OCI-M1 (cell line): ENCODE measurements around the gene CNTN4.
"Not testable (repeated sequence)": the region's sequence is repeated elsewhere in the genome, so short reads cannot be mapped to it uniquely, and the experiment has no call there.

Experiments
- DNase-seq: peaks from one replicate; lab custom pipeline; 2025; lab: John Stamatoyannopoulos, UW

CNTN4 gene

GRCh38 chr3:2968475-2968874 is 869.8 kb downstream of the CNTN4 start:
- DNase-seq: no peak

DNA sequence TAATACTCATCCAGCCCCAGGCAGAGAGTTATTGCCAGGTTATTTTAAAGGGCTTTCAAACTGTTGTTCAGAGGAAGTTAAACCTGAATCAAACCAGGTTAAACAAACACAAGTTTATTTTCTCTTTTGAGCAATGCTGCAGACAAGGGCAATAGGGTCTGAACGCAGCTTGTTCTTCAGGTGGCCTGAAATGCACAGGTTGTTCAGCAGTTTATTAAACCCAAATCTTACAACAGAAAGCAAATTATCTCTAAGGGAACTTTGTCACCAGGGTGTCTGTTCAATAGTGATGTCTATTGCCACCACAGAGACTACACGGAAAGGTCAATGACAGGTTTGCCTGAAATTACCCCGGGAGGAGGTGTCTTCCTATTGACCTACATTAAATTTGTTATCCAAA is 877.5 kb downstream of the CNTN4 start:
- DNase-seq: no peak

DNA sequence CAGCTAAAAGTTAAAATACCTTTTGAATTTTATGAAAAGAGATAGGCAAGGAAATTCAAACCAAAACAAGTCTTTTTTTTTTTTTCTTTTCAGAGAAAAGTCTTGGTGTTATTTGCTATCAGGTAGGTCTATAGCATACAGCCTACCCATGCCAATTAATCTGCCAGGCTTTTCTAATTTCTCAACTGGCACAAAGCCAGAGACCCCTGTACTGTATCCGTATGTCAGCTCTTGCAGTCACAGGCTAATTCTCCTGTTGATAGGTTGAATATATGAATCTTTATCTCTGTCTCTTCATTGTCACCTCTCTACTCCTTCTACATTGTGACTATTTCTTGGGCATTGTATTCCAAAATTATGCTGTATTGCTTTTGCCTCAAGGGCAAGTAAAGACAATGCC is 878.1 kb downstream of the CNTN4 start:
- DNase-seq: no peak

GRCh38 chr3:2978977-2979732 is 880.5 kb downstream of the CNTN4 start:
- DNase-seq: no peak

DNA sequence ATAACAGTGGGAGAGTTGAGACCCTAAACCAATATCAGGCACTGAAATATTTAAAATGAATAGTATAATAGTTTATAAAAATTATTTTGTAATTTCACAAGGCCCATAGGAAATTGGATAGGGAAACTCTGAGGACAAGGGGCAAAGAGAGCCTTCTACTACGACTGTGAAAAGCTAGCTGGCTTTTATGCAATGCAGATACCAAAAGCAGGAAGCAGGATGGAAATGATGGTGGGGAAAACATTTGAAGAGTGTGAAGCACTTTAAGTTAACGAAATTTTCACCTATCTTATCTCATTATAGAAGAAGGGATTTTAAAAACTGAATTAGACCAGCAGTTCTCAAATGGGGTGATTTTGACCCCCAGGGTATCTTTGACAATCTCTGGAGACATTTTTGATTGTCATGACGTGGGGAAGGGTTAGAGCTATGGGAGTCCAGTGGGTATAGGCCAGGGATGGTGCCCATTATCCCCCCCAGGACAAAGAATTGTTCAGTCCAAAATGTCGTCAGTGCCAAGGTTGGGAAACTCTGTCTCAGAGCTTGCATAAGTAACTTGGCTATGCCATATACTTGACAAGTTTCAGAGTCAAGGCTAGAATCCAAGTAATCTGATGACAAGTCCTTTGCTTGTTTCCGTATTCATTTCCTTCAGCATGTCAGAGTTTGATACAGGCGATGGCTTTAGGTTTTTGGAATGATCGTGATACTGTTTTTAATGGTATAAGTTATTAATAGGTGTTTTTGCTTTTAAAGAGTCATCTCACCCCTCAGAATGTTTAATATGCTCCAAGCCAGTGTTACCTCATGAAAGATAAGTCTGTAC is 885.6 kb downstream of the CNTN4 start:
- DNase-seq: no peak

DNA sequence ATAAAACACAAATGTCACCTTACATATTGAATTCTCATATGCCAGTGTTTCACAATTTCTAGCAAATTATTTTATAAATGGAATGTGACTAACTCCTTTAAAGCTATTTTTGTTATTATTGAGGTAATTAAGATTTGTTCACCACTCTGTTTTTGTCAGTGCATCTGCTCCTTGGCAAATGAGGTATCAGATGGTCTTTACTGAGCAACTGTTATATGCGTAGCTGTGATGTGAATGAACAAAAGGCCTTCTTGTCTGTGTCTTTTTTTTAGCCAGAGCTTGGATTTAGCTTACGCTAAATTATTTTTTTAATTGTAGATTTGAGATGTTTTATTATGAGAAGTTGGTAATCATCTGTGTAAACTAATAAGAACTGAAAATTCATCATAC is 886.2 kb downstream of the CNTN4 start:
- DNase-seq: no peak

GRCh38 chr3:2985479-2985878 is 886.8 kb downstream of the CNTN4 start:
- DNase-seq: no peak

GRCh38 chr3:2992534-2992933 is 893.9 kb downstream of the CNTN4 start:
- DNase-seq: no peak

- not testable (repeated sequence) for DNase-seq
Observed at GRCh38 chr3:2993130-2993529, 894.5 kb downstream of the CNTN4 start.

DNA sequence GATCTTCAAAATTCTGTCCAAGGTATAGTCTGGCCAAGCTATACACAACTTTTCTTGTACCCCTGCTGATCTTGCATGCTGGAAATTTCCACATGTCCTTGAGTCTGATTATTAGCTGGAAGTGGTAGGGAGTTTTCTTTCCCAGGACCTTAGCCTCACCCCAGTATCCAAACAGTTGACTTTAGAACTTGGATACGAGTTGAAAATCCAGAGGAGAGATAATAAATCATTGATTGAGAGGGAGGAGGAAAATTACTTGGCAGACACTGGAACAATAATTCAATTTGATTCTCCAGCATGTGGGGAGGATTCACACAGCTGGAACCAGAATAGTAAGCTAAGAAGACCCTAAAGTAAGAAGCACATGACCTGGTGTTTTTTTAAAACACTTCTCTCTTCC is 895.1 kb downstream of the CNTN4 start:
- no peak for DNase-seq

DNA sequence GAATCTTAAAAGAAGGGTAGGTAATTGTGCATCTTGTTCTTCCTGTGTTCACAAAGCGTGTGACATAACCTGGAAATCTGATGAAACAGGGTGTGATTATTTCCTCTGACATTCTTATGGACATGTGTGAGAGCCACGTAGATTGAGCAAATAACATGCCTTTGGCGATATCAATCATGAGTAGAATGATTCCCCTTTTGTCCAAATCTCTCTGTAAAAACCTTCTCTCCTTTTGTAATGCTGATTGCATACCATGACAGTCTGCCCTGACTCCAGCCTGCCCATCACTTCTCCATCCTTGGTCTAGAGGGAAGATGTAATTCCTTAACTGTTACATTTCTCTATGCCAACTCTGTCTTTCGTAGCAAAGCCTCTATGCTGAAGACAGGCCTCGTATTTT is 896.5 kb downstream of the CNTN4 start:
- no peak for DNase-seq

GRCh38 chr3:3005146-3005744 is 906.6 kb downstream of the CNTN4 start:
- DNase-seq: no peak

DNA sequence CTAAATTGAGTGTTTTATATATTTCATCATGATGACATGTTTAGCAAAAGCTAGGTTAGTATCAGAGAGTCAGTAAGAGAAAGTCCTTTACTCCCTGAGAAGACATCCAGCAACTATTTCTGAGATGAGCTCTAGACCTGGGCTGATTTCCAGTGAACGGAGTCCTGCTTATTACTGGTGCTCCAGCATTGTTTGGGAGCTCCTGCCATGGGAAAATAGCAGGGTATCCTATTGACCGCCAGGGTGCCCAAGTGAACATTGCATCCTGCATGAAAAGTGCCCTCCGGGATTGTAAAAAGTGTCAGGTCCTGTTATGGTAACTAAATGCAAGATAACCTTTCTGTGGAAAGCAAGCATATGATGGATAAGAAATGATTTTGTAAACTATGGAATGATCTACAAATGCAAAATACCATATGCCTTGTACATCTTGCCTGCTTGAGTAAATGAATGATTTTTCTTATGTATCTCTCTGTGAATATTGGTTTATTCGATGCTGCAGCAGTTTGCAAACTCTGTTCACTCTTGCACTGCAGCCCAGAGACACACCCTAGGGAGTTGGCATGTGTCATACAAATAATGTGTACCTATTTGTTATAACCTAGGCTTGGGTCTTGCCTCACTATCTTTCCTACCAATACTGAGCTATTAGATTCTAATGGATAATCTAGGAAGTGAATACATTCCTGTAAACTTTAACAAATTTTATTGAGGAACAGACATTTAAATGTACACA is 914.8 kb downstream of the CNTN4 start:
- no peak for DNase-seq

- peak; percentile 74 for DNase-seq
Observed at GRCh38 chr3:3015185-3016089, 916.8 kb downstream of the CNTN4 start.

- DNase-seq: no peak
Observed at GRCh38 chr3:3016226-3016625, 917.6 kb downstream of the CNTN4 start.

GRCh38 chr3:3020209-3020608 is 921.5 kb downstream of the CNTN4 start:
- no peak for DNase-seq

GRCh38 chr3:3023111-3023745 is 924.6 kb downstream of the CNTN4 start:
- DNase-seq: peak; percentile 29

DNA sequence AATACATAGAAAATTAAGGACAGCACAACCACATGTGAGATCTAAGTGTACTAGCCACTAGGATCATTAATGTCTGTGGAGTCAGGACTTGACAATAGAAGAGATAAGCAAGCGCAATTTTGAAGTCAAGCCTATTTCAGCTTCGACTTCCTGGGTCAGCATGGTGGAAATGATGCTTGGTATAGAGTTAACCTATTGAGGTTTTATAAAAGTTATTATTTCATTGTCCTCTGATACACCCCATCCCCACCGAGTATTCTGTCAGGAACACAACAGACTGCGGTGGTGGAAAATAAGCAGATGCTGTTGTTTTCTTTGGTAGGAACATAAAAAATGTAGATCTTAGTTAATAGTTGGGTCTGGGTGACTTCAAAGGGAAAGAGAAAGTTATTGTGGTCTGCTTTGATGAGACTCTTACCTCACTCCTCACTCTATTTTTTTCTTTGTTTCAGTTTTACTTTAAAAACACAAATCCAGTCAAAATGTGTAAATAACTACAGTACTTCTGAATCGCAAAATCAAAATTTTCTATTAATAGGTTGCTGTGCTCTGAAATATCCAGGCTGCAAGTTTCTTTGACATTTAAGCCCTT is 929.4 kb downstream of the CNTN4 start:
- peak; percentile 60 for DNase-seq

GRCh38 chr3:3031326-3031725 is 932.7 kb downstream of the CNTN4 start:
- DNase-seq: no peak

DNA sequence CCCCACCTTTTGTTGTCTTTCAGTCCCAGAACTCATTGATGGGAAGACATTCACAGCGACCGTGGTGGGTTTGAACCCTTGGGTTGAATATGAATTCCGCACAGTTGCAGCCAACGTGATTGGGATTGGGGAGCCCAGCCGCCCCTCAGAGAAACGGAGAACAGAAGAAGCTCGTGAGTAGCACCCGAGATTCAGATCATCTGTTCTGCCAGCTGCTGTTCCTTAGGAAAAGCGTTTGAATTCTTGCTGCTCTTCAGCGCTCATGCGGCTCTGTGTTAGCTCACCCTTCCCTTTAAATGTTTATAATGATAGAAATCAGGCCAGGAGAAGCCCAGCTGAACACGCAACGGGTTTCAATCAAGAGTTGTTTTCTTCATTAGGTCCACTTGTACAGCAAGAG is 938.5 kb downstream of the CNTN4 start:
- DNase-seq: no peak
